DND-41 (cell line): ENCODE results near the gene NTM.

ENCODE experiments used
- ATAC-seq: fragments of 200-7000 bp; cut with Tn5 transposase; 3 replicates; pipeline ENCODE4 v1.9.1; 2021; ENCODE audit warnings: low read depth; ENCODE audit not compliant: insufficient read depth
- DNase-seq: peaks from one replicate; pipeline ENCODE4 v3.0.0-alpha.2; 2020
- H2AFZ ChIP-seq: 2 replicates; pipeline ENCODE4 v1.6.0; 2012; ENCODE audit warnings: low read depth, low read length
- H3K27ac ChIP-seq: 2 replicates; pipeline ENCODE4 v1.5.1; 2012; ENCODE audit warnings: low read length, inconsistent platforms
- H3K27me3 ChIP-seq: fragments of 200-600 bp; sonication (generic); 2 replicates; pipeline ENCODE4 v1.6.0; 2012; ENCODE audit warnings: low read length, mild to moderate bottlenecking, inconsistent platforms; ENCODE audit not compliant: insufficient read depth, poor library complexity
- H3K36me3 ChIP-seq: 2 replicates; pipeline ENCODE4 v1.5.1; 2012; ENCODE audit warnings: low read length, inconsistent platforms; ENCODE audit not compliant: insufficient read depth
- H3K4me1 ChIP-seq: 2 replicates; pipeline ENCODE4 v1.5.1; 2012; ENCODE audit warnings: mild to moderate bottlenecking, low read length; ENCODE audit not compliant: insufficient read depth
- H3K4me2 ChIP-seq: 2 replicates; pipeline ENCODE4 v1.6.0; 2012; ENCODE audit warnings: mild to moderate bottlenecking, moderate library complexity, low read length, inconsistent platforms; ENCODE audit not compliant: insufficient read depth
- H3K4me3 ChIP-seq, 2 experiments: fragments of 200-600 bp in 1 of 2; shearing (Covaris generic) in 1 of 2; 2 replicates each; pipeline ENCODE4 v1.5.1; 2012 to 2016; ENCODE audit warnings: inconsistent platforms in 2 of 2, low read length in 2 of 2, mild to moderate bottlenecking in 2 of 2, low read depth in 1 of 2, moderate library complexity in 1 of 2
- H3K79me2 ChIP-seq: 2 replicates; pipeline ENCODE4 v1.6.0; 2012; ENCODE audit warnings: low read length, inconsistent platforms; ENCODE audit not compliant: insufficient read depth
- H3K9ac ChIP-seq: 2 replicates; pipeline ENCODE4 v1.6.0; 2012; ENCODE audit warnings: low read depth, mild to moderate bottlenecking, inconsistent platforms, low read length, moderate library complexity
- H3K9me3 ChIP-seq: 2 replicates; pipeline ENCODE4 v1.5.1; 2012; ENCODE audit warnings: low read length, moderate library complexity, mild to moderate bottlenecking, inconsistent platforms; ENCODE audit not compliant: insufficient read depth, severe bottlenecking
- H4K20me1 ChIP-seq: 2 replicates; pipeline ENCODE4 v1.6.0; 2012; ENCODE audit warnings: low read length; ENCODE audit not compliant: insufficient read depth
- CTCF ChIP-seq: IDR thresholded peaks from 2 replicates; pipeline ENCODE4 v1.5.1; 2012; ENCODE audit warnings: borderline replicate concordance, low read length, moderate library complexity, mild to moderate bottlenecking; ENCODE audit not compliant: poor library complexity, severe bottlenecking; ENCODE audit errors: extremely low read depth
- EZH2 ChIP-seq: IDR thresholded peaks from 3 replicates; pipeline ENCODE4 v1.6.1; 2012; ENCODE audit warnings: borderline replicate concordance, low read depth, mild to moderate bottlenecking, moderate library complexity, low read length, inconsistent platforms; ENCODE audit not compliant: severe bottlenecking

Gene NTM

DNA sequence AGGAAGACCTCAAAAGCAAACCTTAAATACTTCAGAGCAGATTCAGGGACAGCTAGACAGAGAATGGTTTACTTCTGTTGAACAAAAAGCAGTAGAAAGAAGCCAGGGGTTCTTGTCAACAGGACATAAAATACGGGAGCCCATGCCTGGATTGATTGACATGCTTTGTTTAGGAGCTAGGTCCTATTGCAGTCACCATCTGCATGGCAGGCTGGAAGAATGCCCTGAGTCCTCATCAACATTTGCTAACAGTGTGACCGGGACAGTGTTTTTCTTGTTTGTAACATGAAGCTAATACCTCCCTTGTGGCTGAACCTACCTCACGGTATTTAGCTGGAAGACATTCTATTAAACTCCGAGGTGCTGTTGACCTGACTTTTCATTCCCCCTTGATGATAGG is 225.4 kb downstream of the NTM start:
- H3K27ac ChIP-seq: no peak overlapping the region
- H3K4me3 ChIP-seq: no peak overlapping the region
- peaks cover 5% of the 10 kb centered on the region for H3K27me3 ChIP-seq
- H4K20me1 ChIP-seq: no peaks in the 10 kb centered on the region
- H2AFZ ChIP-seq: no peak overlapping the region
- H3K9ac ChIP-seq: no peak overlapping the region
- H3K4me1 ChIP-seq: no peaks in the 10 kb centered on the region
- DNase-seq: no peak
- ATAC-seq: no peak
- no peaks in the 10 kb centered on the region for H3K36me3 ChIP-seq
- no peaks in the 10 kb centered on the region for H3K79me2 ChIP-seq
- no peaks in the 10 kb centered on the region for H3K9me3 ChIP-seq
- TF ChIP-seq EZH2: no peak
- TF ChIP-seq CTCF: no peak
- no peak overlapping the region for H3K4me2 ChIP-seq

DNA sequence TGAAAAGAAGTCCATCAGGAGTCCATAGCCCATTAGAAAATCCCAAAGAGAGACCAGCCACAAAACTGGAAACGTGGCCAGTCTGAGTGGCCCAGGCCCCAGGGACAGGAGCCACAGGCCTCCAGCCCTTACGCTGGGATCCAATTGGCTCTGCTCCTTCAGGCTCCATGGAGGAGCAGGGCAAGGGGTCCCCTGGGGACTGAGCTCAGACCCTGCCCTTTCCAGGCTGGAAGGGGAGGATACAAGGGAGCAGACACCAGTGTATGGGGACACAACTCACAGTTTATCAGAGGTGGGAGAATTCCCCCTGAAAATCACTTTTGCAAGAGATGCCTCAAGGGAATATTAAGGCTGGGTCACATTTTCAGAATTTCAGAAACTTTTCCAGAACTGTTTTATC is 227.5 kb downstream of the NTM start:
- TF ChIP-seq CTCF: no peak
- no peak for TF ChIP-seq EZH2
- H3K9me3 ChIP-seq: no peaks in the 10 kb centered on the region
- no peaks in the 10 kb centered on the region for H3K36me3 ChIP-seq
- H2AFZ ChIP-seq: no peak overlapping the region
- DNase-seq (no peak), ATAC-seq (no peak)
- H4K20me1 ChIP-seq: no peaks in the 10 kb centered on the region
- no peak overlapping the region for H3K9ac ChIP-seq
- H3K27ac ChIP-seq: no peak overlapping the region
- no peaks in the 10 kb centered on the region for H3K4me1 ChIP-seq
- H3K27me3 ChIP-seq: peaks cover 5% of the 10 kb centered on the region
- H3K4me2 ChIP-seq: no peak overlapping the region
- H3K79me2 ChIP-seq: no peaks in the 10 kb centered on the region
- H3K4me3 ChIP-seq: no peak overlapping the region

GRCh38 chr11:131598305-131598704 is 227.9 kb downstream of the NTM start:
- Histone ChIP-seq H3K9me3 (no peaks in the 10 kb centered on the region), H3K4me1 (no peaks in the 10 kb centered on the region), H3K36me3 (no peaks in the 10 kb centered on the region), H3K27me3 (peaks cover 5% of the 10 kb centered on the region), H3K4me3 (no peak overlapping the region), H2AFZ (no peak overlapping the region), H3K79me2 (no peaks in the 10 kb centered on the region), H3K27ac (no peak overlapping the region), H4K20me1 (no peaks in the 10 kb centered on the region), H3K4me2 (no peak overlapping the region), H3K9ac (no peak overlapping the region)
- TF ChIP-seq EZH2 (no peak), CTCF (no peak)
- ATAC-seq (no peak), DNase-seq (no peak)

DNA sequence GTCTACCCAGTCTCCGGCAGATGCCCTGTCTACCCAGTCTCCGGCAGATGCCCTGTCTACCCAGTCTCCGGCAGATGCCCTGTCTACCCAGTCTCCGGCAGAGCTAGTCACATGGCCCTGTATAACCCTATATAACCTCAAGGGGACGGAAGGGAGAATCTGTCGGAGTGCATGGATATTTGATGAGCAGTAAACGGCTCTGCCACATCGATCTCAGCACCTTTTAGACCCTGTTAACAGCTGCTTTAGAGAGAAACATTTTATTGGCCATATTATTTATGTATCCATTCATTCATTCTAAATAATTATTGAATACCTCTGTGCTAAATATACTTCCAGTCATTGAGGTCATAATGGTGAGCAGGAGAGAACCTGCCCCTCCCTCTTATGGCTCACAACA is 228.9 kb downstream of the NTM start:
- TF ChIP-seq EZH2: no peak
- TF ChIP-seq CTCF: no peak

More for the DNA sequence above, 228.9 kb downstream of the NTM start:
- Histone ChIP-seq H3K4me3 (no peak overlapping the region), H2AFZ (no peak overlapping the region), H4K20me1 (no peaks in the 10 kb centered on the region), H3K36me3 (no peaks in the 10 kb centered on the region), H3K79me2 (no peaks in the 10 kb centered on the region), H3K9me3 (no peaks in the 10 kb centered on the region), H3K4me2 (no peak overlapping the region), H3K9ac (no peak overlapping the region), H3K4me1 (no peaks in the 10 kb centered on the region), H3K27ac (no peak overlapping the region), H3K27me3 (peaks cover 5% of the 10 kb centered on the region)
- DNase-seq (no peak), ATAC-seq (no peak)
